Activated CD8-positive, alpha-beta T cell treated with anti-CD3 and anti-CD28 coated beads, Interleukin-2, amount 10 ng/mL, durations not matched to agents 7 days and 5 days (primary cell): ENCODE measurements around the gene ZDHHC11B. TPM values are rescaled to one million over a fixed set of nuclear protein-coding genes. Genes with fewer than 3 reads are reported as not detected.
"Not testable (repeated sequence)": the region's sequence is repeated elsewhere in the genome, so short reads cannot be mapped to it uniquely, and the experiment has no call there.

Experiments
- ATAC-seq: fragments of 150-1000 bp; cut with Tn5 transposase; one replicate; pipeline ENCODE4 v1.10.0; 2021; ENCODE audit warnings: moderate library complexity
- CTCF ChIA-PET: fragments of 350-600 bp; sonication (Branson Sonifier 250); formaldehyde crosslinking; loops from one replicate; lab custom pipeline; 2021; ENCODE audit warnings: antibody characterized with exemption; lab: Charles Lee
- POLR2A ChIA-PET: fragments of 350-600 bp; sonication (Branson Sonifier 250); formaldehyde crosslinking; loops from one replicate; lab custom pipeline; 2021; ENCODE audit warnings: antibody characterized with exemption; lab: Charles Lee
- DNase-seq: peaks from one replicate; pipeline ENCODE4 v3.0.0-alpha.2; 2020
- H3K27ac Mint-ChIP-seq: one replicate; pipeline ENCODE4 v1.8.0; 2021; ENCODE audit warnings: mild to moderate bottlenecking, mixed read lengths
- H3K27me3 Mint-ChIP-seq: one replicate; pipeline ENCODE4 v1.8.0; 2021; ENCODE audit warnings: low read depth, mixed read lengths
- H3K36me3 Mint-ChIP-seq: one replicate; pipeline ENCODE4 v1.8.0; 2021; ENCODE audit warnings: low read depth, mixed read lengths
- H3K4me1 Mint-ChIP-seq: one replicate; pipeline ENCODE4 v1.8.0; 2021; ENCODE audit warnings: low read depth, mixed read lengths
- H3K4me3 Mint-ChIP-seq: one replicate; pipeline ENCODE4 v1.8.0; 2021; ENCODE audit warnings: mild to moderate bottlenecking, mixed read lengths
- H3K9me3 Mint-ChIP-seq: one replicate; pipeline ENCODE4 v1.8.0; 2022; ENCODE audit warnings: mixed read lengths; ENCODE audit not compliant: insufficient read depth
- total RNA-seq, 2 experiments: library from RNA; stranded (reverse); gene quantifications; one replicate each; pipeline ENCODE4 v1.2.3, GENCODE V29; 2021

The ZDHHC11B gene
- total RNA-seq, 2 experiments from 2014 or later = 0.10 TPM; not detected in 1

- H3K4me1 Mint-ChIP-seq, POLR2A ChIA-PET, CTCF ChIA-PET, H3K27me3 Mint-ChIP-seq, H3K9me3 Mint-ChIP-seq, DNase-seq, H3K27ac Mint-ChIP-seq, H3K36me3 Mint-ChIP-seq, ATAC-seq, H3K4me3 Mint-ChIP-seq: not testable (repeated sequence)
Observed at GRCh38 chr5:772931-773330, 11.6 kb downstream of the ZDHHC11B start.

- H3K36me3 Mint-ChIP-seq, H3K4me3 Mint-ChIP-seq, H3K27ac Mint-ChIP-seq, ATAC-seq, CTCF ChIA-PET, H3K9me3 Mint-ChIP-seq, DNase-seq, POLR2A ChIA-PET, H3K27me3 Mint-ChIP-seq, H3K4me1 Mint-ChIP-seq: not testable (repeated sequence)
Observed at GRCh38 chr5:772547-772890, 12.0 kb downstream of the ZDHHC11B start.

- H3K4me3 Mint-ChIP-seq, CTCF ChIA-PET, H3K27ac Mint-ChIP-seq, DNase-seq, H3K9me3 Mint-ChIP-seq, ATAC-seq, POLR2A ChIA-PET, H3K27me3 Mint-ChIP-seq, H3K4me1 Mint-ChIP-seq, H3K36me3 Mint-ChIP-seq: not testable (repeated sequence)
Observed at GRCh38 chr5:771841-772546, 12.5 kb downstream of the ZDHHC11B start.

GRCh38 chr5:771087-771781, 13.3 kb downstream of the ZDHHC11B start:
- ATAC-seq, H3K4me3 Mint-ChIP-seq, CTCF ChIA-PET, DNase-seq, H3K27me3 Mint-ChIP-seq, H3K36me3 Mint-ChIP-seq, H3K4me1 Mint-ChIP-seq, H3K9me3 Mint-ChIP-seq, POLR2A ChIA-PET, H3K27ac Mint-ChIP-seq: not testable (repeated sequence)

- POLR2A ChIA-PET, ATAC-seq, H3K27ac Mint-ChIP-seq, H3K4me1 Mint-ChIP-seq, H3K27me3 Mint-ChIP-seq, DNase-seq, H3K9me3 Mint-ChIP-seq, H3K4me3 Mint-ChIP-seq, H3K36me3 Mint-ChIP-seq, CTCF ChIA-PET: not testable (repeated sequence)
Observed at GRCh38 chr5:770585-770984, 13.9 kb downstream of the ZDHHC11B start.

GRCh38 chr5:769485-770145, 14.9 kb downstream of the ZDHHC11B start:
- H3K27ac Mint-ChIP-seq, DNase-seq, H3K4me3 Mint-ChIP-seq, H3K4me1 Mint-ChIP-seq, POLR2A ChIA-PET, CTCF ChIA-PET, H3K27me3 Mint-ChIP-seq, H3K9me3 Mint-ChIP-seq, ATAC-seq, H3K36me3 Mint-ChIP-seq: not testable (repeated sequence)

- no peaks in the 10 kb centered on the region for H3K4me1 Mint-ChIP-seq
- no peak overlapping the region for H3K4me3 Mint-ChIP-seq
- H3K36me3 Mint-ChIP-seq = no peaks in the 10 kb centered on the region
- H3K27me3 Mint-ChIP-seq = no peaks in the 10 kb centered on the region
- no peak overlapping the region for H3K27ac Mint-ChIP-seq
- no peaks in the 10 kb centered on the region for H3K9me3 Mint-ChIP-seq
- CTCF ChIA-PET = no interaction called here
- ATAC-seq = no peak
- POLR2A ChIA-PET = no interaction called here
- DNase-seq = no peak
Observed at GRCh38 chr5:766666-767431, 17.7 kb downstream of the ZDHHC11B start.

GRCh38 chr5:765948-766631, 18.4 kb downstream of the ZDHHC11B start:
- DNase-seq = no peak
- Mint-ChIP-seq H3K36me3 (no peaks in the 10 kb centered on the region), H3K27ac (no peak overlapping the region), H3K4me1 (no peaks in the 10 kb centered on the region), H3K4me3 (no peak overlapping the region), H3K9me3 (no peaks in the 10 kb centered on the region), H3K27me3 (no peaks in the 10 kb centered on the region)
- POLR2A ChIA-PET = no interaction called here
- CTCF ChIA-PET = no interaction called here
- no peak for ATAC-seq

- Mint-ChIP-seq H3K9me3 (no peaks in the 10 kb centered on the region), H3K27ac (no peak overlapping the region), H3K4me3 (no peak overlapping the region), H3K4me1 (peaks cover under 1% of the 10 kb centered on the region), H3K27me3 (no peaks in the 10 kb centered on the region), H3K36me3 (no peaks in the 10 kb centered on the region)
- DNase-seq (no peak), ATAC-seq (no peak)
- CTCF ChIA-PET = no interaction called here
- POLR2A ChIA-PET = no interaction called here
Observed at GRCh38 chr5:763998-764781, 20.3 kb downstream of the ZDHHC11B start.

- H3K4me3 Mint-ChIP-seq = no peak overlapping the region
- ATAC-seq = no peak
- DNase-seq = peak; percentile 12
- H3K36me3 Mint-ChIP-seq = no peaks in the 10 kb centered on the region
- H3K27ac Mint-ChIP-seq = no peak overlapping the region
- H3K27me3 Mint-ChIP-seq = no peaks in the 10 kb centered on the region
- no peaks in the 10 kb centered on the region for H3K9me3 Mint-ChIP-seq
- CTCF ChIA-PET = no interaction called here
- peaks cover 5% of the 10 kb centered on the region for H3K4me1 Mint-ChIP-seq
- POLR2A ChIA-PET = no interaction called here
Observed at GRCh38 chr5:763397-763796, 21.1 kb downstream of the ZDHHC11B start.

GRCh38 chr5:762996-763395, 21.5 kb downstream of the ZDHHC11B start:
- ATAC-seq, H3K36me3 Mint-ChIP-seq, CTCF ChIA-PET: not testable (repeated sequence)

More at GRCh38 chr5:762996-763395, 21.5 kb downstream of the ZDHHC11B start:
- H3K27ac Mint-ChIP-seq, H3K9me3 Mint-ChIP-seq, H3K4me3 Mint-ChIP-seq, H3K27me3 Mint-ChIP-seq, POLR2A ChIA-PET, H3K4me1 Mint-ChIP-seq: not testable (repeated sequence)
- peak; percentile 1 for DNase-seq
